Skeletal muscle tissue (tissue), 4 donors: Measurements from ENCODE around the gene FLYWCH1. TPM values are rescaled to one million over a fixed set of nuclear protein-coding genes. Genes with fewer than 3 reads are reported as not detected.

Experiments
- H3K27ac ChIP-seq: one replicate; pipeline ENCODE4 v1.7.0; 2013; ENCODE audit warnings: mild to moderate bottlenecking, low read depth, low read length, inconsistent platforms
- H3K27me3 ChIP-seq, 3 donors: one replicate each; pipeline ENCODE4 v1.7.0; 2013; ENCODE audit warnings: low read length in 3 of 3; ENCODE audit not compliant: control insufficient read depth in 3 of 3, insufficient read depth in 3 of 3
- H3K36me3 ChIP-seq, 3 donors: one replicate each; pipeline ENCODE4 v1.7.0; 2013; ENCODE audit warnings: low read length in 3 of 3; ENCODE audit not compliant: control insufficient read depth in 3 of 3, insufficient read depth in 3 of 3
- H3K4me1 ChIP-seq, 3 donors: one replicate each; pipeline ENCODE4 v1.7.0; 2013; ENCODE audit warnings: low read length in 3 of 3, mild to moderate bottlenecking in 3 of 3; ENCODE audit not compliant: control insufficient read depth in 3 of 3, insufficient read depth in 3 of 3
- H3K4me3 ChIP-seq, 3 donors: one replicate each; pipeline ENCODE4 v1.7.0; 2013; ENCODE audit warnings: low read length in 3 of 3
- H3K9ac ChIP-seq, 3 donors: one replicate each; pipeline ENCODE4 v1.7.0; 2013; ENCODE audit warnings: low read length in 3 of 3, mild to moderate bottlenecking in 3 of 3, moderate library complexity in 2 of 3, low read depth in 1 of 3
- H3K9me3 ChIP-seq, 3 donors: one replicate each; pipeline ENCODE4 v1.7.0; 2013; ENCODE audit warnings: low read length in 3 of 3; ENCODE audit not compliant: control insufficient read depth in 3 of 3
- total RNA-seq: library from RNA; depleted of rRNA; stranded (reverse); fragments of >200 nt; gene quantifications from one replicate; pipeline ENCODE4 v1.2.3, GENCODE V29; 2014
- donor health status: Osteomylitis.

Gene FLYWCH1
- total RNA-seq, 1 donor from 2014 or later = 11.0 TPM

DNA sequence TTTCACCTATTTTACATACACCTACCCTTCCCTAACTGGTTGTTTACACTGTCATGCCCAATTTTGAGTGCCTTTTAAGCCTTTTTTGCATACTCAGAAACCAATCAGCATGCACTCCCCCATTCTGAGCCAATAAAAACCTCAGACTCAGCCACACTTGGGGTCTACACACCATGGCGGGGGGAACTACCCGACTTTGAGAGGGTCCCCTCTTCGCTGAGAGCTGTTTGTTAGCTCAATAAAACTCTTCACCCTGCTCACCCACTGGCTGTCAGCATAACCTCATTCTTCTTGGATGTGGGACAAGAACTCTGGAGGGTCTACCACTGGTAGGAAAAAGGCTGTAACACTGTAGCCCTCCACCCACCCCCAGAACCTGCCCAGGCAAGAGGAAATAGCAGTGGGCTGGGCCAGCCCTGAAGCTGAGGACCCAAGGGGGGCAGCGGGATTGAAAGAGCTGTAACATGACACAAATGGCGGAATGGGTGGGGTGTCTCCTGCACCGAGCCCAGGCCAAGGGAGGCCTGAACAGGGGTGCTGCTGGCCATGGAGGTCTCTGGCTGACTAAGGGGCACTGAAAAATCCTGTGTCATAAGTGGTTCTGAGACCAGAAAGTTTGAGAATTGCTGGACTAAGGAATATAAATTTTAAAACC, 31.8 kb upstream of the FLYWCH1 start:
- Histone ChIP-seq H3K27ac (no peak overlapping the region), H3K9me3 (no peaks in the 10 kb centered on the region), H3K27me3 (no peaks in the 10 kb centered on the region), H3K4me1 (peaks cover 7 to 9% (median 7%) of the 10 kb centered on the region in 3 donors), H3K9ac (no peak overlapping the region), H3K36me3 (no peaks in the 10 kb centered on the region), H3K4me3 (no peak overlapping the region)

DNA sequence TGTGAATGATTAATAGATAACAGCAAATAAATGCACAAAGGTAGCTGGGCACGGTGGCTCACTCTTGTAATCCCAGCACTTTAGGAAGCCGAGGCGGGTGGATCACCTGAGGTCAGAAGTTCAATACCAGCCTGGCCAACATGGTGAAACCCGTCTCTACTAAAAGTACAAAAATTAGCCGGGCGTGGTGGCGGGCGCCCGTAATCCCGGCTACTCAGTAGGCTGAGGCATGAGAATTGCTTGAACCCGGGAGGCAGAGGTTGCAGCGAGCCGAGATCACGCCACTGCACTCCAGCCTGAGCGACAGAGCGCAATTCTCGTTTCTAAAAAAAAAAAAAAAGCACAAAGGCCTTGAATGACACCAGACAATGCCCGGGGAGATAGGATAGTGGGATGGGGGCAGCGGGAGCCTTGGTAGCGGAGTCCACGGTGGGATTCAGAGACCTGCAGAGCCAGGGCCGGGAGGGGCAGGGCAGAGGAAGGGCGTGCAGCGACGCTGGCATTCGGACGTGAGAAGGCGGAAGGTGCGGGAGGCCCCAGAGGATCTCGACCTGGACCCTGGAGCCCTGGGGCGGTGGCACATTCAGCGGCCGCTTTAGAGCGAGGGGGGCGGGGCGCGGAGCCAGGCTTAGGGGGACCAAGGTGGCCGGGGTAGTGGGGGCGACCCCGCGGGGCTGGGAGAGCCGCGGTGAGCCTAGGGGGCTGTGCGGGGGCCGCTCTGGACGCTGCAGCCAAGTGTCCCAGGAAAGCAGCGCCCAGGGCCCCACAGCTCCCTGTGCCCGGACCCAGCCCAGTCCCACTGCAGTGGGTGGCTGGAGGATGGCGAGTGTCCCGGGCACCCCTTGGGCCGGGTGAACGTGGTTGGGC, 29.7 kb upstream of the FLYWCH1 start:
- Histone ChIP-seq H3K4me1 (peaks cover 7 to 9% (median 7%) of the 10 kb centered on the region in 3 donors), H3K27me3 (no peaks in the 10 kb centered on the region), H3K27ac (peak overlapping the region; percentile 89), H3K4me3 (peak overlapping the region; percentile 89 to 94 (median 91)), H3K9ac (peak overlapping the region; percentile 76 to 92 (median 83)), H3K9me3 (no peaks in the 10 kb centered on the region), H3K36me3 (no peaks in the 10 kb centered on the region)

DNA sequence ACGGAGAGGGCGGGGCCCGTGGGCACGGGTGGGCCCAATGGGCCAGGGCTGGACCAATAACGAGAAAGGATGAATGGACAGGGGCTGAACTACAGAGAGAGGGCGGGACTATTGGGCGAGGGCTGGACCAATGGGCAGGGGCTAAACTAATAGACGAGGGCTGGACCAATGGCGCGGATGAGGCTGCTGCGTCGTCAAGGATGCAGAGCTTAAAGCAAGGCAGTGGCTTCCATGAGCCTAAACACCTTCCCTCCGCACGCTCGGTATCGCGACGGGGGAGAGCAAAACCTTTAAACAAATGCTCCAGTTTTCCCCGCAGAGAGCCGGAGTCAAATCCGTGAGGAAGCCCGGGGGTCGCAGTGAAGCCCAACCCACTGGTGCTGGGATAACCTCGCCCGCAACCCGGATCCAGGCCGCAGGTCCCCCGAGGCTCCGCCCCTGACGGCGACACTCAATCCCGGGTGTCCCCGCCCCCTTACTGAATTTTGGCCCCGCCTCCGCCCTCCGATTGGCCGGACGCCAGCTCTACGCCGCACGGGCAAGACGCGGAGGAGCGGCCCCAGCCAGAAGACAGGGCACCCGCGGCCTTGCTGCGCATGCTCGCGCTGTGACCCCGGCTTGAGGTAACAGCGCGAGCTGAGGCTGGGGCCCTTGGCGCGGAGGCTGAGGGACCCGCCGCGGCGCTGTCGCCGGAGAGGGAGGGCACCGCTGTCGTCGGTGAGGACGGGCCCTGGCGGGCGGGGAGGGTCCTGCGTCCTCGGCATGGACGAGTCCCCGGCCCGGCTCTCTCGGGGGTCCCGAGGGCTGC, 28.9 kb upstream of the FLYWCH1 start, which contains the start of gene FLYWCH2:
Gene FLYWCH2, plus strand, starts transcription at position 566 of the 808 bp plus-strand sequence. CDS start 13,235 bp downstream, outside the sequence.
- no peaks in the 10 kb centered on the region for H3K27me3 ChIP-seq
- peak within 1 kb of the TSS; percentile 89 for H3K27ac ChIP-seq
- H3K9me3 ChIP-seq = no peaks in the 10 kb centered on the region
- no peaks in the 10 kb centered on the region for H3K36me3 ChIP-seq
- H3K4me3 ChIP-seq = peak within 1 kb of the TSS; percentile 89 to 94 (median 91)
- H3K4me1 ChIP-seq = peaks cover 7 to 9% (median 7%) of the 10 kb centered on the region in 3 donors
- peak within 1 kb of the TSS; percentile 79 to 92 (median 90) for H3K9ac ChIP-seq

DNA sequence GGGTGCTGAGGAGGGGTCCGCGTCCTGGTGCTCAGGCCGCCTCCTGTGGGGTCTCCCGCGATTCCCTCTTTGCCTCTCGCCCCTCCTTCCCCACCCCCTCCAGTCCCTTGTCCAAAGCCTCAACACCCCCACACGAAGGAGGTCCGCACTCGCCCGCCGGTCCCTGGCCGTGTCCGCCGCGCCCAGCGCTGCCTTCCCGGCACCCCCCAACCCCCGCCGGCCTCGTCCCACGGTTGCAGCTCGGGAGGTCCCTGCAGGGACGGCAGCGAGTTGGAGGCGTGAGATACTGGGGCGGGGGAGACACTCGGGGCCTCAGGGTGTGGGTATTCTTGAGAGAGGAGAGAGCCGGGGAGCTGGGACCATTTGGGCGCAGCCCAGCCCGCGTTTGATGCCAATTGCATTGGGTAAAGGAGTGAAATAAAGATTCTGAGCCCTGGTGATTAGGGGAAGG, 28.2 kb upstream of the FLYWCH1 start:
- Histone ChIP-seq H3K36me3 (no peaks in the 10 kb centered on the region), H3K4me3 (peak overlapping the region; percentile 89 to 94 (median 91)), H3K9ac (peak overlapping the region; percentile 79 to 92 (median 90)), H3K4me1 (peaks cover 7 to 9% (median 7%) of the 10 kb centered on the region in 3 donors), H3K27ac (peak overlapping the region; percentile 89), H3K27me3 (no peaks in the 10 kb centered on the region), H3K9me3 (no peaks in the 10 kb centered on the region)

DNA sequence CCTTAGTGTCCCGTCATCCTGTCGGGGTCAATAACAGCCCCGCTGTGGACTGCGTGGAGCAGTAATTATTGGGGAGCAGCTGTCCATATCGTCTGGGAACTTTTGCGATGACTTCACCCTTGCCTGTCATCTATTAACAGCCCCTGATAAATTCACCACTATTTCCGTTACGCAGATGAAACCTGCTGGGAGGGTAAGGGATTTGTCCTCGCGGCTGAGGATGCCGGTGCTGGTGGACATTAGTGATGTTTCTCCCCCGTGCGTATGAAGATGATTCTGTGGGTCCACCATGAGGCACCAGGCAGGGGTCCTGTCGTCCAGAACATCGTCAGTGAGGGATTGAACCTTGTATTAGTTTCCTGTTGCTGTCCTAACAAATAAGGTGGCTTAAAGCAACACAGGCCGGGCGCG, 27.7 kb upstream of the FLYWCH1 start:
- H3K4me1 ChIP-seq = peaks cover 7 to 9% (median 7%) of the 10 kb centered on the region in 3 donors
- H3K4me3 ChIP-seq = peak overlapping the region; percentile 89 to 94 (median 91)
- H3K27ac ChIP-seq = peak overlapping the region; percentile 89
- H3K9me3 ChIP-seq = no peaks in the 10 kb centered on the region
- H3K36me3 ChIP-seq = no peaks in the 10 kb centered on the region
- H3K27me3 ChIP-seq = no peaks in the 10 kb centered on the region
- peak overlapping the region; percentile 79 to 92 (median 90) for H3K9ac ChIP-seq

DNA sequence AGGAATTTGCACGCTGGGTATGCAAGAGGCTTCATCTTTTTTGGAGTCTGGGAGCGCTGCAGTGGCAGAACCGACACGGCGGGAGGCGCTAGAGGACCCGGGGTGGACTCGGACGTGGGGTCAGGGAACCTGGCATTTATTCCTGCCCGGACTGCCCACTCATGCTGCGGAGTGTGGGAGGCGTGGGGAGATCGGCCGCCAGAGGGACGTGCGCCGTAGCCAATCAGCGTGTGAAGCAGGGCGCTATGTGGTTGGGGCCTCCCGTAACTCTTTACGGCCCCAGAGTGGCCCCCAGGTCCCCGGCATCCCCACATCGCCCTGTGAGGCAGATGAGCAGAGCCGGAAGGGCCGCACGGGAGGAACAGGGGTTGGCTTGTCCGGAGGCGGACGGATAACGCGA, 17.5 kb upstream of the FLYWCH1 start:
- H3K4me1 ChIP-seq = peaks cover 2 to 5% (median 3%) of the 10 kb centered on the region in 3 donors
- H3K36me3 ChIP-seq = peaks cover 0 to 21% (median 4%) of the 10 kb centered on the region in 3 donors
- H3K9me3 ChIP-seq = no peaks in the 10 kb centered on the region
- H3K4me3 ChIP-seq = no peak overlapping the region
- H3K27me3 ChIP-seq = no peaks in the 10 kb centered on the region
- H3K9ac ChIP-seq = no peak overlapping the region
- no peak overlapping the region for H3K27ac ChIP-seq

- H3K4me1 ChIP-seq = peaks cover 2 to 3% (median 2%) of the 10 kb centered on the region in 3 donors
- peaks cover 0 to 21% (median 4%) of the 10 kb centered on the region in 3 donors for H3K36me3 ChIP-seq
- no peak overlapping the region for H3K27ac ChIP-seq
- no peak overlapping the region for H3K9ac ChIP-seq
- H3K27me3 ChIP-seq = no peaks in the 10 kb centered on the region
- H3K9me3 ChIP-seq = no peaks in the 10 kb centered on the region
- H3K4me3 ChIP-seq = no peak overlapping the region
These were observed 15.9 kb upstream of the FLYWCH1 start for GRCh38 chr16:2895813-2896212.

DNA sequence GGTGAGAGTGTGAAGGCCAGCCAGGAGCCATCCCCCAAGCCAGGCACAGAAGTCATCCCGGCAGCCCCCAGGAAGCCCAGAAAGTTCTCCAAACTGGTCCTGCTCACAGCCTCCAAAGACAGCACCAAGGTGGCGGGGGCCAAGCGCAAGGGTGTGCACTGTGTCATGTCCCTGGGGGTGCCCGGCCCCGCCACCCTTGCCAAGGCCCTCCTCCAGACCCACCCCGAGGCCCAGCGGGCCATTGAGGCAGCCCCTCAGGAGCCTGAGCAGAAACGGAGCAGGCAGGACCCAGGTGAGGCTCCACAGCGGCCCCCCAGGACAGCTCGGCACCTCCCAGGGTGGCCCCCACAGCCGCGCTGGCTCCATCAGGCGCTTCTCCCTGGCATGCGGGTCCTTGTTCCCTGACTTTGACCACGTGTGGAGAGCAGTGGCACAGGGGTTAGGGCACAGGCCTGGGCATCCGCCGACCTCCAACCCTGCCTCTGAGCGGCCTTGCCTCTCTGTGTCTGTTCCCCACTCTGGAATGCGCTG, 15.2 kb upstream of the FLYWCH1 start:
- no peak overlapping the region for H3K9ac ChIP-seq
- H3K27me3 ChIP-seq = no peaks in the 10 kb centered on the region
- H3K4me1 ChIP-seq = no peaks in the 10 kb centered on the region
- no peaks in the 10 kb centered on the region for H3K9me3 ChIP-seq
- peaks cover 0 to 21% (median 4%) of the 10 kb centered on the region in 3 donors for H3K36me3 ChIP-seq
- no peak overlapping the region for H3K4me3 ChIP-seq
- no peak overlapping the region for H3K27ac ChIP-seq

- Histone ChIP-seq H3K9ac (no peak overlapping the region), H3K4me1 (no peaks in the 10 kb centered on the region), H3K36me3 (peaks cover 0 to 21% (median 4%) of the 10 kb centered on the region in 3 donors), H3K27me3 (no peaks in the 10 kb centered on the region), H3K27ac (no peak overlapping the region), H3K4me3 (no peak overlapping the region), H3K9me3 (no peaks in the 10 kb centered on the region)
These were observed 14.6 kb upstream of the FLYWCH1 start for GRCh38 chr16:2897110-2897509.
